Measurements from ENCODE around the gene NRG4. TPM values are rescaled to one million over a fixed set of nuclear protein-coding genes. Genes with fewer than 3 reads are reported as not detected.
"Not testable (repeated sequence)": the region's sequence is repeated elsewhere in the genome, so short reads cannot be mapped to it uniquely, and the experiment has no call there.

The NRG4 gene
- total RNA-seq, 6 experiments from 2014 or later = 0.49 to 2.9 (median 2.0) TPM

DNA sequence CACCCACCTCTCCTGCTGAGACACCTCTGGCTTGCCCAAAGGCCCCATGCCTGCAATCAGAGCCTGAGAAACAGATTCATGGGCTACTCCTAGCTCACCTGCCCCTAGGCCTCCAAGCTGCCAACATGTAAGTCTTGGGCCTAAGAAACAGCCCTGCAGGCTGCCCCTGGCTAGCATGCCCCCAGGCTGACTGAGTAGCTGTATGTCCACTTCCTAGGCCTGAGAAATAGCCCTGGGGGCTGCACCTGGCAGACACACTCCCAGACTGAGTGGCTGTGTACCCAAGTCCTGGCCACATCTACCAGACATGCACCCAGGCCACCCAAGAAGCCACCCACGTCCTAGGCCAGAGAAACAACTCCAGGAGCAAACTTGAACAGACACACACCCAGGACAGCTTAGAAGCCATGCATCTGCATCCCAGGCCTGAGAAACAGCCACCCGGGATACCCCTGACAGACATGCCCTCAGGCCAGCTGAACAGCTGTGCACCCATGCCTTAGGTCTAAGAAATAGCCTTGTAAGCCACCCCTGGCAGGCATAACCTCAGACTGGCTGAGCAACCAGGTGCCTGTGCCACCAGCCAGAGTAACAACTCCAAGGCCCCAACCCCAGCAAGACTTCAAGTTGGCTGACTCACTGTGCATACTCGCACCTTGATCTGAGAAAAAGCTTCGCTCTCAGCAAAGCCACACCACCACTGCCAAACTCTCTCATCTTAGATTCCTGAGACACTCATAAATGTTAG lies 12.0 kb upstream of the NRG4 start:
- Histone ChIP-seq H3K4me3 (no peak overlapping the region), H3K27ac (no peak overlapping the region), H3K4me1 (no peaks in the 10 kb centered on the region), H3K9me3 (peaks cover 0 to 6% (median 2%) of the 10 kb centered on the region in 4 donors), H3K27me3 (no peaks in the 10 kb centered on the region), H3K36me3 (no peaks in the 10 kb centered on the region)
- 100% methylated on average over 2 of the region's 4 CpGs for WGBS (ENCODE audit: insufficient coverage, low coverage, low lambda C conversion rate, missing lambda C conversion rate)
- intact Hi-C loops (cut with DNase I) = no loop called here
- TF ChIP-seq POLR2A (IDR thresholded peaks at IDR 0.05) = no peak
- TF ChIP-seq, protein P1, sequence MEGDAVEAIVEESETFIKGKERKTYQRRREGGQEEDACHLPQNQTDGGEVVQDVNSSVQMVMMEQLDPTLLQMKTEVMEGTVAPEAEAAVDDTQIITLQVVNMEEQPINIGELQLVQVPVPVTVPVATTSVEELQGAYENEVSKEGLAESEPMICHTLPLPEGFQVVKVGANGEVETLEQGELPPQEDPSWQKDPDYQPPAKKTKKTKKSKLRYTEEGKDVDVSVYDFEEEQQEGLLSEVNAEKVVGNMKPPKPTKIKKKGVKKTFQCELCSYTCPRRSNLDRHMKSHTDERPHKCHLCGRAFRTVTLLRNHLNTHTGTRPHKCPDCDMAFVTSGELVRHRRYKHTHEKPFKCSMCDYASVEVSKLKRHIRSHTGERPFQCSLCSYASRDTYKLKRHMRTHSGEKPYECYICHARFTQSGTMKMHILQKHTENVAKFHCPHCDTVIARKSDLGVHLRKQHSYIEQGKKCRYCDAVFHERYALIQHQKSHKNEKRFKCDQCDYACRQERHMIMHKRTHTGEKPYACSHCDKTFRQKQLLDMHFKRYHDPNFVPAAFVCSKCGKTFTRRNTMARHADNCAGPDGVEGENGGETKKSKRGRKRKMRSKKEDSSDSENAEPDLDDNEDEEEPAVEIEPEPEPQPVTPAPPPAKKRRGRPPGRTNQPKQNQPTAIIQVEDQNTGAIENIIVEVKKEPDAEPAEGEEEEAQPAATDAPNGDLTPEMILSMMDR (IDR thresholded peaks at IDR 0.05) = no peak
- peak in 1 of 4 donors; percentile 10 for ATAC-seq
- DNase-seq = no peak

DNA sequence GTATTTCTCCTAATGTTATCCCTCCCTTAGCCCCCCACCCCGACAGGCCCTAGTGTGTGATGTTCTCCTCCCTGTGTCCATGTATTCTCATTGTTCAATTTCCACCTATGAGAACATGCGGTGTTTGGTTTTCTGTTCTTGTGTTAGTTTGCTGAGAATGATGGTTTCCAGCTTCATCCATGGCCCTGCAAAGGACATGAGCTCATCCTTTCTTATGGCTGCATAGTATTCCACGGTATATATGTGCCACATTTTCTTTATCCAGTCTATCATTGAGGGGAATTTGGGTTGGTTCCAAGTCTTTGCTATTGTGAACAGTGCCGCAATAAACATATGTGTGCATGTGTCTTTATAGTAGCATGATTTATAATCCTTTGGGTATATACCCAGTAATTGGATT lies 1.2 kb upstream of the NRG4 start:
- intact Hi-C loops (cut with DNase I); H3K27me3 ChIP-seq; DNase-seq; H3K4me3 ChIP-seq; H3K4me1 ChIP-seq; ATAC-seq; H3K9me3 ChIP-seq; H3K27ac ChIP-seq; H3K36me3 ChIP-seq: not testable (repeated sequence)
- WGBS (ENCODE audit: insufficient coverage, low coverage, low lambda C conversion rate, missing lambda C conversion rate) = 90% methylated on average over 4 of the region's 4 CpGs

DNA sequence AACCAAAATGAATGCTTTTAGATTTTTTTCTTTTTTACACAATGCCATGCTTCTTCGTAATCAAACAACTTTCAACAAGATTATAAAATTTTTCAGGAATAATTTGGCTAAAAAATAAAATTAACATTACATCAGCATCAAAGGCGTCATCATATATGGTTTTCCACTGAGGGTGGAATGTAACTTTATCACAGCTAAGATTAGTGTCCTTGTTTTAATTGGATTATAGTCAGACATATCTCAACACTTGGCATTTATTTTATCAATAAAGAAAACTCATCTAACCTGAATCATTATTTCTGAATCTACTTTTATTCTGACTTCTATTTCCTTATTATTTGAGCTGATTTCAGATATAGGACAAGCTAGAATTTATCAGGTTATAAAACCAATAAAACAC lies 1.6 kb downstream of the NRG4 start:
- H3K27me3 ChIP-seq = no peaks in the 10 kb centered on the region
- intact Hi-C loops (cut with DNase I) = no loop called here
- TF ChIP-seq POLR2A (IDR thresholded peaks at IDR 0.05) = no peak
- TF ChIP-seq, protein P1 (IDR thresholded peaks at IDR 0.05) = no peak
- H3K27ac ChIP-seq = no peak overlapping the region
- H3K9me3 ChIP-seq = no peaks in the 10 kb centered on the region
- H3K4me1 ChIP-seq = peaks cover 0 to 8% (median 0%) of the 10 kb centered on the region in 4 donors
- no peak overlapping the region for H3K4me3 ChIP-seq
- WGBS (ENCODE audit: insufficient coverage, low coverage, low lambda C conversion rate, missing lambda C conversion rate) = 72% methylated on average over 2 of the region's 2 CpGs
- ATAC-seq (no peak), DNase-seq (no peak)
- H3K36me3 ChIP-seq = no peaks in the 10 kb centered on the region

DNA sequence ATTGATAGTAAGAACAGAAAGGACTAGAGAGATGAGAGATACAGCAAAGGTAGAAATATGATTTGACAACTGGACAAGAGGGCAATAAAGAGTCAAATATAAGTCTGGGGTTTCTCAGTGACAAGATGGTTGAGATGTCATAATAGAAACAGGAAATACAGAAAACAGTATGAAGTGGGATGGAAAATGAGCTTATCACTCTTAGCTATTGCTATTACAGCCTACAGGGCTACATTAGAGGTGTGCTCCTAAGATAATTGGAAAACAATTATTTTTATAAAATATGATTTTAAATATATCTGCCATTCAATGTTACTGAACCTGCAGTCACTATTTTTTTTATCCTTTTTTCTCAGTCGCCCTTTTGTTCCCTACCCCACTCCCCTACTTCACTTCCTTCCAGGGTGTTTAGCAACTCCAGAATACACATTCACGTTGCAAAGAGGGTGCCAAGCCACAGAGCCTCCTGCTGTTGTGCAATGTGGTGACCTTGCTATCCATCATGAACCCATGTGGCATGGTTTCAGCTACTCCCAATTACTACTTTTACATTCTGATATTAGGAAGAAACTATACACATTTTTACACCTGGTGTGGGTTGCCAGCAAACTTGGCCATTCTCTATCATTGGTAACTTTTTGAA lies 6.0 kb downstream of the NRG4 start:
- Histone ChIP-seq H3K27me3 (no peaks in the 10 kb centered on the region), H3K4me1 (peaks cover 0 to 8% (median 0%) of the 10 kb centered on the region in 4 donors), H3K27ac (no peak overlapping the region), H3K4me3 (no peak overlapping the region), H3K36me3 (no peaks in the 10 kb centered on the region), H3K9me3 (no peaks in the 10 kb centered on the region)
- TF ChIP-seq POLR2A (IDR thresholded peaks at IDR 0.05) = no peak
- TF ChIP-seq, protein P1 (IDR thresholded peaks at IDR 0.05) = no peak
- peak; percentile 29 to 74 (median 61) for DNase-seq
- peak; percentile 71 to 97 (median 88) for ATAC-seq
- intact Hi-C loops (cut with DNase I) = no loop called here
- WGBS (ENCODE audit: insufficient coverage, low coverage, low lambda C conversion rate, missing lambda C conversion rate) = 6% methylated on average over 2 of the region's 2 CpGs

DNA sequence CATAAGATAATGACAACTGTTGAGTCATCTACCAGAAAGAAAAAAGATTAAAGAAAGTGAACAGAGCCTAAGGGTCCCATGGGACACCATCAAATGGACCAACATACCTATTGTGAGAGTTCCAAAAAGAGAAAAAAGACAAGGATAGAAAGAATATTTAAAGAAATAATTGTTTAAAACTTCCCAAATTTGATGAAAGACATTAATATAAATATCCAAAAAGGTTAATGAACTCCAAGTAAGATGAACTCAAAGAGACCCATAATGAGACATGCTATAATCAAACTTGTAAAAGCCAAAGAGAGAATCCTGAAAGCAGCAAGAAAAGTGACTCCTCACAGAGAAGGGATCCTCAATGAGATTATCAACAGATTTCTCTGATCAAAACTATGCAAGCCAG lies 8.9 kb downstream of the NRG4 start:
- no peaks in the 10 kb centered on the region for H3K9me3 ChIP-seq
- ATAC-seq = no peak
- TF ChIP-seq, protein P1 (IDR thresholded peaks at IDR 0.05) = no peak
- TF ChIP-seq POLR2A (IDR thresholded peaks at IDR 0.05) = no peak
- peaks cover 0 to 8% (median 0%) of the 10 kb centered on the region in 4 donors for H3K4me1 ChIP-seq
- H3K27ac ChIP-seq = no peak overlapping the region
- H3K4me3 ChIP-seq = no peak overlapping the region
- H3K36me3 ChIP-seq = no peaks in the 10 kb centered on the region
- no peak for DNase-seq
- intact Hi-C loops (cut with DNase I) = no loop called here
- no peaks in the 10 kb centered on the region for H3K27me3 ChIP-seq
